COLO829 (cell line): ENCODE data around the gene MIER1.
"Not testable (repeated sequence)": the region's sequence is repeated elsewhere in the genome, so short reads cannot be mapped to it uniquely, and the experiment has no call there.

ENCODE experiments used
- DNase-seq: peaks from one replicate; pipeline ENCODE4 v3.0.0; 2012; ENCODE audit warnings: low spot score

The MIER1 gene

GRCh38 chr1:66938613-66939012, 13.8 kb downstream of the MIER1 start:
- no peak for DNase-seq

- DNase-seq, result no peak
These were observed 16.2 kb downstream of the MIER1 start for GRCh38 chr1:66940981-66941380.

GRCh38 chr1:66943361-66943969, 18.7 kb downstream of the MIER1 start:
- DNase-seq, result no peak

GRCh38 chr1:66944330-66945274, 19.8 kb downstream of the MIER1 start:
- no peak for DNase-seq

- no peak for DNase-seq
These were observed 20.5 kb downstream of the MIER1 start for GRCh38 chr1:66945316-66945715.

- DNase-seq, result no peak
These were observed 22.5 kb downstream of the MIER1 start for GRCh38 chr1:66947267-66947666.

GRCh38 chr1:66951513-66951912, 26.7 kb downstream of the MIER1 start:
- no peak for DNase-seq

GRCh38 chr1:66954208-66954607, 29.4 kb downstream of the MIER1 start:
- DNase-seq, result no peak

GRCh38 chr1:66957938-66958337, 33.1 kb downstream of the MIER1 start:
- no peak for DNase-seq

GRCh38 chr1:66966188-66966873, 41.5 kb downstream of the MIER1 start:
- DNase-seq, result not testable (repeated sequence)

- no peak for DNase-seq
These were observed 43.8 kb downstream of the MIER1 start for GRCh38 chr1:66968574-66968973.

- DNase-seq, result no peak
These were observed 53.4 kb downstream of the MIER1 start for GRCh38 chr1:66978201-66978600.

GRCh38 chr1:66979621-66980020, 54.8 kb downstream of the MIER1 start:
- not testable (repeated sequence) for DNase-seq

GRCh38 chr1:66980745-66981367, 56.1 kb downstream of the MIER1 start:
- DNase-seq, result no peak

GRCh38 chr1:66981679-66982078, 56.9 kb downstream of the MIER1 start:
- DNase-seq, result no peak

- no peak for DNase-seq
These were observed 57.9 kb downstream of the MIER1 start for GRCh38 chr1:66982561-66983260.

- DNase-seq, result no peak
These were observed 59.7 kb downstream of the MIER1 start for GRCh38 chr1:66984491-66984890.

GRCh38 chr1:66985835-66986234, 61.0 kb downstream of the MIER1 start:
- DNase-seq, result no peak

- no peak for DNase-seq
These were observed 68.3 kb downstream of the MIER1 start for GRCh38 chr1:66993076-66993475.

- DNase-seq, result peak; percentile 59
These were observed 71.4 kb downstream of the MIER1 start for GRCh38 chr1:66996018-66996682.

- no peak for DNase-seq
These were observed 74.2 kb downstream of the MIER1 start for GRCh38 chr1:66998972-66999371.
